GM19452 (cell line): Measurements from ENCODE around the gene SND1.

ENCODE experiments used
- ATAC-seq: cut with Tn5 transposase; IDR thresholded peaks from one replicate; pipeline ENCODE4 v1.9.1; 2021; ENCODE audit not compliant: unreplicated experiment

Gene SND1

DNA sequence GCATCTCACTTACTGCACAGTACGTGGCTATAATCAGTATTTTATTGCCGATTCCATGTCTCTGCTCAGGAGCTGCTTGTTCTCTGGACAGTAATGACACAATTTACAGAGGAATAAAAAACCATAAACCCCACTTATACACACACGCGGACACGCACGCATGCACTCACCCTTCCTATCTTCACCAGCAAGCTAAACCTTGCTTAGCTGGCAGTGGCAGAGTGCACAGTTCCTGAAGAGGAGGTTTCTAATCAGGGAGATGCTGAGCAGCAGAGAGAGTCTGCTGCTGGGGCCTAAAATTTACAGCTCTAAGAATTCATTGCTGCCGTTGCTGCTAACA is 66.3 kb downstream of the SND1 start:
- ATAC-seq, result no peak

DNA sequence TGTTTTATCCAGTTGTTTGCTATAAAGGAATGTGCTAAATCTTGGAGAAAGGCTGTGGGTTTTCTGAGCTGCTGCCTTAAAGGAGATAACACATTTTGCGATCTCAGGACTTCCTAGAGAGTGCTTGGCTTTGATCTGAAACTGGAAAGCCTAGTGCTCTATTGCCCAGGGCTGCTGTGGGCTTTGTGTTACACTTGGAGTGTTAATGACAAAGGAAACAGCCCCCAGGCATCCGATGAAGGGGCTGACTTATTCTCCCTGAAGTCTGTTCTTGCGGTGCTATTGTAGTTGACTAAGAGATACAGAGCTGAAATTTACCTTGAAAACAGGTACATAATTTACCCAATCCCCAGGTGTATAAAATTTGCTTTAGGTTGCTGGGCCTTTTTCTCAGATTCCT is 74.5 kb downstream of the SND1 start:
- no peak for ATAC-seq

DNA sequence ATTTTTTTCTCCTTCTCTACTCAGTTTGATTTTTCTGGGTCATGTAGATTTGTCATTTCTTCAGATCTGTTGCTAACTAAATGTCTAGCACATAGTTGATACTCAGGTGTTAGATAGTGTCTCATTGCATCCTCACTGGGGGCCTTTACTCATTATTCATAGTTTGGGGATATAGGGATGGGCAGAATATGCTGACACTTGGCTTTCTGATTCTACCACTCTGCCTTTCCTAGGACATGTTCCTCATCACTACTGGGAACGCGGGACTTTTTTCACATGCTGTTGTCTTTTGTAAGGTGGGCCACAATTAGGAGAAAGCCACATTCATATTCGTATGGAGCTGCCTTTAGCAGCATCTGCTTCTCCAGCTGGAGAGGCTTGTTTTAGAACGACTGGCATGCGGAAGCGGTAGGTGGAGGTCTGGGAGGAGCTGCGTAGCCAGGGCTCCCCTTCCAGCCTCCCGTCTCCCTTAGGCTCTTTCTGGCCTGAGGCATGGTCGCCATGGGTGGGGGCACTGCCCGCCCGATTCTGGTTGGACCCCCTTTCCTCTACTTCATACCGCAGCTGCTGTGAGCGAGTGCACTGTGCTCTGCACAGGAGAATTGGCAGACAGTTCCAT is 78.8 kb downstream of the SND1 start:
- no peak for ATAC-seq

DNA sequence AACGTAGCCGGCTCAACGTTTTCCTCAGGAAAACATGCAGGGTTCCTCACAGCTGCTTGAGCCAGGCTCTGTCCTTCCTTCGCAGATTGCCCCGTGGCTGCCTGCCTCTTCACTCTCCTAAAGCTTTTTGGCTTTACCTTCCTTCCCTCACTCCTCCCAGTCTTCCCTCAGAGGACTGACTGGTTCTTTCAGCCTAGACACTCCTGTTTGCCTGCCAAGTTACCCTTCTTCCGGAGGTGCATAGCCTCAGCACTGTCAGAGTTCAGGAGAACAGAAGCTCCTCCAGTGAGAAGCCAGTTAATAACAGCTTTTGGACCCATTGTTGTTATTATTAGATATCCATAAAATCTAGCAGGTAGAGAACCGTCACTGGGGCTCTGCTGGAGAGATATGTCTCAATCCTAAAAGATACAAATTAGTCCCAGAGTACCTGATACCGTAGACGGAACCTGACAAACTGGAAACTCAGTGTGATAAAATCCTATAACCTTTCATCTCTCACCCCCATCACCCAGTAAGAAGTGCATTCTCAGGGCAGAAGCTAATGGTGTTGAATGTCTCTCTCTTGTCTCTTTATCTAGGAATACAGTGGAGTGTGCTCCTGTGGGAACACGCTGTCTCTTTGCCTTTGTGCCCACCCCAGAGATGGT is 79.6 kb downstream of the SND1 start:
- no peak for ATAC-seq

DNA sequence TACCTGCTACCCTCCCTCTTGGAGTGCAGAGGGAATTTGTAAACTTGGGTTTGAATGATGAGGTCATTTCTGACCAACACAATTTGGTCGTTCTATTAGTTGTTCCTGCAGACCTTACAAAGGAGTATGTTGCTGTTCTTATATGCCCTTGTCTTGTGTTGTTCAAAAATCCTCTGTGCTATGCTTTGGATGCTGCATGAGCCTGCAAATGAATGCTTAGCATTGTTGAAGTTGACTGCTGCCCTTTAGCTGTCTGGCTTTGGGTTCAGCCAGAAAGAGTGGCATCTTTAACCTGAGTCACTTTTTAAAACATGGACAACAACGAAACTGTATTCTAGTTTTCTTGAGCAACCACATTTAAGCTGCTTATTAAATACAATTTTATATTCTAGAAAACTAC is 80.3 kb downstream of the SND1 start:
- no peak for ATAC-seq

DNA sequence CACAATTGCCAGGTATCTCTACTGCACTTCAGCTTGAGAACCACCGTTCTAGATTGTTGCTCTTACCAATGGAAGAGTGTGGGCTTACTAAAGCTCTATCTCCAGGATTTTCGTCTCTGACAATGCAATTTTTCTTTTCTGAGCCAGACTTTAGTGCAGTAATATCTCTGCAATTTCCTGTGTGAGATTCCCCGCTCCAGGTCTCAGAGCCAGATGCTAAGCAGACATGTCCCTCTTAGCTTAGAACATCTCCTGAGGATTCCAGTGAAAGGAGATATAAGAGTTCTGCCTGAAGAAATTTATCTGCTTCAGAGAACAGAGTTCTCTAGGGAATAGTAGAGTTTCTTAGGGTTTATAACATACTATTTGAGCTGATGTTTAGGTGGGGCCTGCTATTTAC is 82.0 kb downstream of the SND1 start:
- ATAC-seq, result no peak

DNA sequence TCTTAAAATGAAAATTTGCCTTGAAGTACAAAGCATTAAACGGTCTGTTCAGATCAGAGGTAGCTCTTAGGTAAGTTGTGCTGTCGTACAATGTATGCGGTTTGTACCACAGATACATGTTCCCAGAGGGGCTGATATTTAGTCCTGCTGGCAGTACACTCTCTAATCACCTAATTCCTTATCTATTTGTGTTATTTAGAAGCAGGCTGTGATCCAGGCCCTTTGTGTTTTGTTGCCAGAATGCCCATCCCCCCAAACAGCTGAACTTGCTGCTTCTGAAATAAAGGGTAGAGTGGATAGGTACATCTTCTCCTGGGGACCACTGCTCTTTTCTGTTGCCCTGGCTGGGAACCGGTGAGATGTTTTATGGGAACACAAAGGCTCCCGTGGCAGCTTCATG is 84.5 kb downstream of the SND1 start:
- ATAC-seq, result no peak

DNA sequence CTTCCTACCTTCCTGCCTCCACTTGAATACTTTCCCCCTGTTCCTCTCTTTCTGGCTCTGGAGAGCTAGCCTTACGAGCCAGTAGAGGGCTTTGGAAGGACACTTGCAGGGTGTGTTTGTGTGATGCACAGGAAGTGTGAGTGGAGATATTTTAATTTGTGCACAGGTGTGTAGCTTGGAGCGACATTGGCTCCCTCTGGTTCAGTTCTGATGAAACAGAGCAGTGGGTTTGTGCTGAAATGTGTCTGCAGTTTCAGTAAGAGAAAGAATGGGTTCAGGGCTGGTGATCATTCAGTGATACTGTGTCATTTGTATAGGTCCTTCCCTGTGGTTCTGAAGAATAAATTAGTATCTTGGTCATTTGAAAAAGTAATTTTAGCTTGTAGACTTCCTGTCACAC is 86.9 kb downstream of the SND1 start:
- ATAC-seq, result no peak

DNA sequence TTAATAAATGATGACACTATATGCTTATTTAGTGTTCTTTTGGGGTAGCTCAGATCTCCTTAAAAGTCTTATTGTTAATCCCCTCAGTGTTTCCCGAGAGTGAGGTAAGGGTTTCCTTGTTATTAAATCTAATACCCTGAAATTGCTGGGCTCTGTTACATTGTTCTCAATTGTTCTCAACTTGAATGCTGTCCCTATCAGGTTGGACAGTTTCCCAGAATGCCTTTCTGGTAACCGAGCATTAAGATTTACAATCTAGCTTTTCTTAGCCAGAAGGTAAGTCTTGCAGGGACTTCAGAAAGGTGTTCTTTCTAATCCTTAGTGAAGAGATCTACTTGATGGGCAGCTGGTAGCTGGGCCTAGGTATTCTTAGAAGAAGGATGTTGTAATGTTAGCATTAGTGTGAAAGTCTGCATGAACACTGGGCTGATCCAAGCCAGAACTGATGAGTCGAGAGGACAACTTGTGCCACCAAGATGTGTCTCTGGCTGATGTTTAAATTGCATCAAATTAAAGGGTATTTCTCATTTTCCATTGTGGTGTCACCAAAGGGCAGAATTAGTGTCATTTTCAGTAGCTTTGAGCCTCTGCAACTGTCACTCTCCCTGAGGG is 89.9 kb downstream of the SND1 start:
- ATAC-seq, result no peak

DNA sequence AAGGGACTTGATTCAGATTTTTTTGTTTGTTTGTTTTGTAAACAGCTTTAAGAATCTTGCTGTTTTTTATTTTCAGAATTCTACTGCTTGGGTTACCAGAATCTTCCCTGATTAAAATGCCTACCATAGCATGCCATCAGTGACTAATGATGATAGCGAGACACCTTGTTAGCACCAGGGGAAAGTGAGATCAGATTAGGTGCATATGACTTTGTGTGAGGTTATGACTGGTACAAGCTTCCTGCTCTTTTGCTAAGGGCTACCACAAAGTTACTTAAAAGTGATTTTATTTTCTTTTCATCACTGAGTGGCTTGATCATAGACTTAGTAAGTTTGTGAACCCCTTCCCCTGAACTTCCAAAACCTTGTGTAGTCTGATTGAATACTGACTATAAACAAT is 93.5 kb downstream of the SND1 start:
- ATAC-seq, result no peak

DNA sequence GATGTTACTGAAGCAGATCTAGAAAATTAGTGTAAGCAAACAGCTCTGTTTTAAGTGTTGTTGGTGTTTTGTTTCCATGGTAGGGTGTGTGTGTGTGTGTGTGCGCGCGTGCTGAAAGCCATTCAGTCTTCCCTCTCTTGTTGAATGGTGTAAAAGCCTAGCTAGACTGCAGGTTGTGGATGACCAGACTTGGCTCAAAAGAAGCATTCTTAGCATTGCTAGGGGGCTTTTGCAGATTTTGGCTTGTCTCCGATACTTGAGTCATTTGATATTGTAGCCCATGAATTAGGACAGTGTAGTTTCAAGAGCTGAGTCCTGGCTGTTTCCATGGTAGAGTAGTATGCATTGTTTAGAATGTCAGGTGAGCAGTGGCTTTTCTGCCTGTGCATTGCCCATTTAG is 99.1 kb downstream of the SND1 start:
- no peak for ATAC-seq

DNA sequence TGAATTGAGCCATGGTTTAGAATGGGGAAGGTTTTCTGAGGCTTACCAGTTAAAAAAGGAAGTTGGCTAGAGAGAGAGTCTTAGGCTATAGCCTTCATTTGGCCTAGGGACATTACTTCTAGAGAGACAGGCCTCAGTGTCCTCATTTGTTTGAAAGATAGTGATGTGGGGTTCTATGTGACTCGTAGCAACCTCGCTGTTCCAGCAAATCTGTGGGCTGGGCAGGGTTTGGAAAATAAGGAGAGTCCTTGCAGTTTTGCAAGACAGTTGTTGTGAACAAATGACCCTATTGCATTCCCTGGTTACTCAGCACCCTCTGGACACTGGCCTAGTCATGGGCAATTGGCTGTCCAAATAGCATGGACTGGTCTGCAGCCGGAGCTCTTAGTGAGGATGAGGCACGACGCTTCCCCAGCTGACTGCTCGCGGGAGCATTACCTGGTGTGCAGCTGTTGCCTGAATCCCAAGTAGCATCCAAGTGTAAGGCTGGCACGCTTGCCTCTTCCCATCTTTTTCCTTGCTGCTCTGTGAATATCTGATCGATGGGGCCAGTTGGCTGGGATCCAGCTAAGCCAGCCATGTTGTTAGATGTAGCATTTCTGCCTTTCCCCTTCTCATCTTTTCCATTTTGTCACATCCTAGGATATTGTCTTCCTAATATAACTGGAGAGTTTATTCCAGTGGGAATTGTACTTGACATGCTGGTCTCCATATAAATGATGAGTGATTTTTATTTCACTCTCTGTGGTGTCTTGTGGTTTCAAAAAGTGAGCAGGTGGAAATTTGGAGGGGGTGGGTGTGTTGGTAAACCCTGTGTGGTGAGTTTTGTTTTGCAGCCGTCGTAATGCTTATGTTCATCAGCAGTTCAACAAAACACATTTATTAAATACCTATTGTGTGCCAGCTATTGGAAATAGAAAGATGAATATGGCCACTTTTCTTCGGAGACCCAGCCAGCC is 99.8 kb downstream of the SND1 start:
- ATAC-seq, result no peak

DNA sequence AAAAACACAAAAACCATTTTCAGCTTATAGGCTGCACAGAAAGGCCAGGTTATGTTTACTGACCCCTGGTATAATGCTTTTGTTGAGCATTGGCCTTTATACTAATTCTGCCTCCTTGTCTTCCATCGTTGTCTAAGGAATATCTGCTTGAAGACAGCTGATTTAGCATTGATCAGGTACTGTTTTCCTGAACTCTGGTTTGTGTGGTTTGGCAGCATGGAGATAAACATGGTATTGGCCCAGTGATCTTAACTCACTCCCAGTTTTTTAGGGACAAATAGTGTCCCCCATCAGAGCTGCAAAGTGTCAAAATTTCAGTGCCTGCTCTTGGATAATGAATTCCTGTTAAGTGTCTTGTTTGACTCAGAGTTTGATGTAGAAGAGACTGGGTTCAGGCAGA is 100.8 kb downstream of the SND1 start:
- no peak for ATAC-seq

DNA sequence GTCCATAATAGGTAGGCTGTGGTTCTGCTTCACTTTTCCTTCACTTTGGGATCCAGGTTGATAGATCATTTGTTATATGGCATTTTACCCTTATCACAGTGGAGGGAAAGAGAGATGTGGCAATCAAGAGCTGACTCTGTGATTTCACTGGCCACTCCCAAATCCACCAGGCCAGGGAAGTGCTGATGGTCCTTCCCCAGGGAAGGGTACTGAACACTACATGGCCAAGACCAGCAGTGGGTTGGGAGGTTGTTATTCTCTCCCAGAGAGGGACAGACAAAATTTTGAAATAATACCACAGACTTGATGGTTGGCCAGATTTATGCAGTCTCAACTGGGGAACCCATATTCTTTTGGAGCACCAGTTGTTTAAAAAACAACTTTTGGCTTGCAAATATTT is 102.5 kb downstream of the SND1 start:
- no peak for ATAC-seq

DNA sequence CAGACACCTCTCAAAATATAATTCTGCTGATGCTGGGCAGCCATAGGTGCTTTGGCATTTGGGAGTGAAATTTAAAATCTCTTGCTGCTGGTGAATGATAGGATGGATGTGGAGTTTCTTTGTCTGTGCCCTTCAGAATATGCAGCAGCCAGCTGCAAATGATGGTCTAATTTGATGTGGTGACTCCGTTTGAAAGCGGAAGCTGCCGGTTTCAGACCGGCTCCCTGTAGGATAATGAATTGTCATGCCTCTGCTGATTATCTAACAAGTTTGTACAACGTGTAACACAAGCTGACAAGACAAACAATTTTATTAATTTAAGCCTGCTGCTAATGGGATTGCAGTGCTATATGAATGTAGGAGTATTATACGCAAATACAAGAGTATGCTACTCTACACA is 103.5 kb downstream of the SND1 start:
- no peak for ATAC-seq

DNA sequence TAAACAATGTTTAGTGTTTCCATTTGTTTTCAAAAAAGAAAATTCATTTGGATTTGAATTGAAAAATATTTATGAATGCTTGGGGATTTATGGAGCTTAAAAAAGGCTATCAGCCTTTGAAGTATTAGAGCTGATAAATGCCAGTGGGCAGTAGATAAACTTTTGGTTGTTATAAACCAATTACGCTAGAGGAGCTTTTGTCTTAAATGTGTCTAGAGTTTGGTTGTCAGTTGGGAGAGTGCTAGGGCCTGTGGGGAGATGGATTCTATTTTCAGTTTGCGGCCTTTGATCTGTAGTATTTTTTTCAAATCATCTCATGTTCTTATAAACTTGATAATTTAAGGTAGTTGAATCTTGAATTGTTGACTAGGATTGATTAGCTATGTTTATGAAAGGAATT is 104.0 kb downstream of the SND1 start:
- no peak for ATAC-seq

DNA sequence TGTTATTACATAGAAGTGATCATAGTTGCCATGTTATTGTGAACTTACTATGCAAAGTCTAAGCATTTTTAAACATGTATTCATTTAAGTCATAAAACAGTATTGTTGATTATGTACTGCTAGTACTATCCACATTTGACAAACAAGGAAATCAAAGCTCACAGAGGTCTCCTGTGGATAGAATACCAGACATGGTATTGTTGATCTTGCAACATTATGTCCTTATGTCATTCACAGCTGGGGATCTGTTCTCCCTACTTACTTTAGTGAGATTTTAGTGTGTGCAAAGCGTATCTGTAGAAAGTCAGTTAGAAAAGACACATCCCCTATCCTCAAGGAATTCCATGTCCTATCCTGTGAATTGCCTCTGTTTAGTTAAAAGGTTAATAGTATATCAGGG is 106.1 kb downstream of the SND1 start:
- ATAC-seq, result no peak

DNA sequence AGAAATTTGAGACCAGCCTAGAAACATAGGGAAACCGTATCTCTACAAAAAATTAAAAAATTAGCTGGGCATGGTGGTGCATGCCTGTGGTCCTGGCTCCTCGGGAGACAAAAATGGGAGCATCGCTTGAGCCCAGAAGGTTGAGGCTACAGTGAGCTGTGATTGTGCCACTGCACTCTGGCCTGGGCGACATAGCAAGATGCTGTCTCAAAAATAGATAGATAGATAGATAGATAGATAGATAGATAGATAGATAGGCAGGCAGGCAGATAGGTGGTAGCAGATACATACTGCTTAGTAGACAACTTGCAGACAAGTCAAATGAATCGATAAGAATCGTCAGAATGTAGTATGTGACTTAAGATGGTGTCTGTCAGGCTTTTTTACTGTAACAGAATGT is 106.9 kb downstream of the SND1 start:
- ATAC-seq, result no peak

DNA sequence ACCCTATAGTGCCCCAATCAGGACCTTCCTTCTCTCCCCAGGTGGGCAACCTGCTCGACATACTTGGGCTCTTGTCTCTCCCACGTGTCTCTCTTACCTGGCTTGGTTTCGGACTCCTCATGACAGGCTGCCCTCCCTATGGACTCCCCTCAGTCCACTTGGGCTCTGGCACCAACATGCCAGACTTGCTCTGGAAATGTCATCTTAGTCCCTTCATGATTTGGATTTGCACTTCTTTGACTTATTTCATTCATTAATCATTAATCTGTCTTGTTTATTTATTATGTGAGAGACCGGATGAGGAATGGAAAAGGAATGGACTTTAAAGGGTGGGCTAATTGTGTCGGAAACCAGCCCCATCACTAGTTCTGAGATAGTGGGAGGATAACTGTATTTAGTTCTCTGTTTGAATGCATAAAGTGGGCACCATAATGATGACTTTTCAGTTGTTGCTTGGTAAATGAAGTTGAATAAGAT is 108.0 kb downstream of the SND1 start:
- ATAC-seq, result no peak

DNA sequence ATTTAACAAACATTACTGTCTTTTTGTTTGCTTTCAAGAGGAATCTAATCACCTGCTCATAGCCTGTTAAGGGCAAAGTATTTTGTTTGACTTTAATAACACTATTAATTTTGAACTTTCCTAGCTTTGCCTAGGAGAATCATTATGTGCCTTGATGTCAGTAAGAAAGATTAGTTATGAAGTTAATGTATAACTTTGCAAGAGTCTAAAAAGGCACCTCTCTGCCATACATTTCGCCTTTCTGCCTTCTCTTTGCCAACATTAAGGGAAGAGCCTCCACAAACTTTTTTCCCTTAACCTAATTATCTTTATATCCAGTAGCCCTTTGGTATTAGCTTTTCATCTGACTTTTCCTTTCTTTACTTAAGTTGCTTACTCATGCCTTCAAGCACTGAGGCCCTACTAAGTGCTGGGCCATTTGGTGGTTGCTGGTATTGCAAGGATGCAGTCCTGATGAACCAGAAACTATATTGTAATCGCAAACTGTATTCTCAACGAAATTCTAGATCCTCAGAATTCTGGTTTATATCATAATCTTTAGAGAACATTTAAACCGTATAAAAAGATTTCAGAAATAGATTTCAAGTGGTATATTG is 108.5 kb downstream of the SND1 start:
- ATAC-seq, result no peak

DNA sequence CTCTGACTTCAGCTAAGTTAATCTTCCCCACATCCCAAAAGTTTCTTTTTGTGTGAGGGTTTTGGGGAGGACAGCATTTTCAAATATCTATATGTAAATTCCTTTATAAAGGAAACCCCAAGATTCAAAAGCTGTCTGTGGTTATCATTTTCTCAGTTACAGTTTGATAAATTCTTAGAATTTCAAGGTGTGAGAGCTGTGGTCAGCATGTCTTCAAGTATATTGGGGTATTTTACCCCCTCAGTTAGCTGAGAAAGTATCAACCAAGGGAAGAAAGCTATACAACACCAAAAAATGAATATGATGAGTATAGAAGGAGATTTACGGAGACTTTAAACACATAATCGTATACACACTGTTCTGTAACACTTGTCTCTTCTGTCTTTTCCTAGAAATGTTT is 109.2 kb downstream of the SND1 start:
- ATAC-seq, result no peak
